GM18499 (cell line): Measurements from ENCODE around the gene SORCS2.

Experiments used
- ATAC-seq: cut with Tn5 transposase; IDR thresholded peaks from one replicate; pipeline ENCODE4 v1.9.1; 2021; ENCODE audit warnings: moderate number of reproducible peaks; ENCODE audit not compliant: insufficient read depth, unreplicated experiment

The SORCS2 gene

GRCh38 chr4:7737752-7738457 lies 545.6 kb downstream of the SORCS2 start:
- ATAC-seq = no peak

GRCh38 chr4:7738458-7739076 lies 546.2 kb downstream of the SORCS2 start:
- ATAC-seq = no peak

GRCh38 chr4:7739077-7739917 lies 547.0 kb downstream of the SORCS2 start:
- ATAC-seq = no peak

- no peak for ATAC-seq
Observed at GRCh38 chr4:7739918-7740865, 547.9 kb downstream of the SORCS2 start.

- ATAC-seq = no peak
Observed at GRCh38 chr4:7740866-7741525, 548.7 kb downstream of the SORCS2 start.

- no peak for ATAC-seq
Observed at GRCh38 chr4:7741946-7742806, 549.8 kb downstream of the SORCS2 start.

- no peak for ATAC-seq
Observed at GRCh38 chr4:7742807-7743280, 550.5 kb downstream of the SORCS2 start.

- ATAC-seq = no peak
Observed at GRCh38 chr4:7744142-7744804, 551.9 kb downstream of the SORCS2 start.

- ATAC-seq = no peak
Observed at GRCh38 chr4:7745301-7745885, 553.1 kb downstream of the SORCS2 start.

- ATAC-seq = no peak
Observed at GRCh38 chr4:7746351-7747061, 554.2 kb downstream of the SORCS2 start.

GRCh38 chr4:7747062-7747385 lies 554.7 kb downstream of the SORCS2 start:
- ATAC-seq = no peak

- ATAC-seq = no peak
Observed at GRCh38 chr4:7747566-7747965, 555.2 kb downstream of the SORCS2 start.

GRCh38 chr4:7750523-7750922 lies 558.2 kb downstream of the SORCS2 start:
- ATAC-seq = no peak

- no peak for ATAC-seq
Observed at GRCh38 chr4:7750972-7751371, 558.6 kb downstream of the SORCS2 start.

- no peak for ATAC-seq
Observed at GRCh38 chr4:7752649-7753048, 560.3 kb downstream of the SORCS2 start.

- ATAC-seq = no peak
Observed at GRCh38 chr4:7753271-7753670, 560.9 kb downstream of the SORCS2 start.

- ATAC-seq = no peak
Observed at GRCh38 chr4:7753931-7754465, 561.7 kb downstream of the SORCS2 start.
